GM23338 (cell line): Measurements from ENCODE around the gene NUP43. TPM values are rescaled to one million over a fixed set of nuclear protein-coding genes. Genes with fewer than 3 reads are reported as not detected.

ENCODE experiments used
- ATAC-seq: fragments of 200-7000 bp; cut with Tn5 transposase; 3 replicates; pipeline ENCODE4 v1.9.1; 2020
- DNase-seq: peaks from one replicate; pipeline ENCODE4 v3.0.0-alpha.2; 2015; ENCODE audit warnings: low spot score
- H2AFZ ChIP-seq: fragments of 200-600 bp; sonication (generic); 2 replicates; pipeline ENCODE4 v1.8.0; 2016; ENCODE audit warnings: antibody characterized with exemption, mild to moderate bottlenecking, moderate library complexity
- H3F3A ChIP-seq: fragments of 200-600 bp; sonication (generic); replicated peaks from 2 replicates; pipeline ENCODE4 v1.8.0; 2017; ENCODE audit warnings: antibody characterized with exemption, mixed run types, low read depth
- H3K27ac ChIP-seq: fragments of 200-600 bp; sonication (generic); 2 replicates; pipeline ENCODE4 v1.6.1; 2016; ENCODE audit warnings: low read depth
- H3K27me3 ChIP-seq: fragments of 200-600 bp; sonication (generic); 2 replicates; pipeline ENCODE4 v1.8.0; 2016; ENCODE audit warnings: mild to moderate bottlenecking, mixed run types, moderate library complexity; ENCODE audit not compliant: insufficient read depth
- H3K36me3 ChIP-seq: fragments of 200-600 bp; sonication (generic); 2 replicates; pipeline ENCODE4 v1.8.0; 2016; ENCODE audit warnings: mild to moderate bottlenecking; ENCODE audit not compliant: insufficient read depth
- H3K4me1 ChIP-seq: fragments of 200-600 bp; sonication (generic); 2 replicates; pipeline ENCODE4 v1.8.0; 2016; ENCODE audit warnings: mild to moderate bottlenecking, moderate library complexity; ENCODE audit not compliant: insufficient read depth
- H3K4me2 ChIP-seq: fragments of 200-600 bp; sonication (generic); 2 replicates; pipeline ENCODE4 v1.7.1; 2017; ENCODE audit warnings: mixed run types
- H3K4me3 ChIP-seq: fragments of 200-600 bp; sonication (generic); 2 replicates; pipeline ENCODE4 v1.6.1; 2016; ENCODE audit warnings: mixed run types
- H3K79me2 ChIP-seq: fragments of 200-600 bp; sonication (generic); replicated peaks from 2 replicates; pipeline ENCODE4 v1.8.0; 2017; ENCODE audit warnings: mild to moderate bottlenecking; ENCODE audit not compliant: insufficient read depth
- H3K9me2 ChIP-seq: fragments of 200-600 bp; sonication (generic); 2 replicates; pipeline ENCODE4 v1.8.0; 2017; ENCODE audit not compliant: insufficient read depth
- H4K20me1 ChIP-seq: fragments of 200-600 bp; sonication (generic); replicated peaks from 2 replicates; pipeline ENCODE4 v1.8.0; 2017; ENCODE audit warnings: mild to moderate bottlenecking; ENCODE audit not compliant: insufficient read depth
- H3K27ac Mint-ChIP-seq: 2 replicates; pipeline ENCODE4 v1.8.0; 2020; ENCODE audit warnings: inconsistent platforms, mild to moderate bottlenecking, moderate library complexity, mixed read lengths
- H3K27me3 Mint-ChIP-seq: 3 replicates; pipeline ENCODE4 v1.8.0; 2022; ENCODE audit warnings: low read depth, mild to moderate bottlenecking, moderate library complexity, mixed read lengths, inconsistent platforms; ENCODE audit not compliant: insufficient read depth, poor library complexity
- H3K36me3 Mint-ChIP-seq: 3 replicates; pipeline ENCODE4 v1.8.0; 2021; ENCODE audit warnings: low read depth, mild to moderate bottlenecking, inconsistent platforms, moderate library complexity, mixed read lengths
- H3K4me1 Mint-ChIP-seq: 3 replicates; pipeline ENCODE4 v1.8.0; 2020; ENCODE audit warnings: mild to moderate bottlenecking, inconsistent platforms, mixed read lengths
- H3K4me3 Mint-ChIP-seq: 3 replicates; pipeline ENCODE4 v1.8.0; 2021; ENCODE audit warnings: moderate library complexity, mild to moderate bottlenecking, inconsistent platforms, mixed read lengths
- H3K9me3 Mint-ChIP-seq: 3 replicates; pipeline ENCODE4 v1.8.0; 2020; ENCODE audit warnings: moderate library complexity, mild to moderate bottlenecking, inconsistent platforms, mixed read lengths
- EZH2phosphoT487 ChIP-seq: fragments of 200-600 bp; sonication (generic); IDR thresholded peaks from one replicate; pipeline ENCODE4 v1.8.1; 2018; ENCODE audit warnings: antibody characterized with exemption; ENCODE audit not compliant: unreplicated experiment
- NANOG ChIP-seq: IDR thresholded peaks from 2 replicates; pipeline ENCODE4 v1.6.1; 2016; ENCODE audit warnings: antibody characterized with exemption, borderline replicate concordance
- REST ChIP-seq: IDR thresholded peaks from one replicate; pipeline ENCODE4 v1.6.1; 2018; ENCODE audit warnings: antibody characterized with exemption; ENCODE audit not compliant: unreplicated experiment
- ZNF331 ChIP-seq: fragments of 250-450 bp; sonication (Bioruptor Pico); IDR thresholded peaks from 2 replicates; pipeline ENCODE4 v1.5.0; 2020; ENCODE audit warnings: low read depth, mild to moderate bottlenecking, moderate library complexity
- ZNF462 ChIP-seq: fragments of 250-450 bp; sonication (Bioruptor Pico); IDR thresholded peaks from 2 replicates; pipeline ENCODE4 v1.5.0; 2020; ENCODE audit warnings: mild to moderate bottlenecking, moderate library complexity
- polyA plus RNA-seq: library from polyadenylated mRNA; unstranded; fragments of >200 nt; fragmentation: Nextera tagmentation; extraction: Ambion mirVana; gene quantifications from 2 replicates; pipeline ENCODE4 v1.2.1, GENCODE V29; 2016
- total RNA-seq: library from RNA; depleted of rRNA; stranded (reverse); fragments of >200 nt; shearing (Covaris generic); gene quantifications from 2 replicates; pipeline ENCODE4 v1.2.3, GENCODE V29; 2014

NUP43 gene
- total and polyA plus RNA-seq, 2 experiments from 2014 or later, result 23.4 to 71.8 TPM

- no peaks in the 10 kb centered on the region for H3F3A ChIP-seq
- H3K27ac ChIP-seq, result no peak overlapping the region
- TF ChIP-seq NANOG, result no peak
- TF ChIP-seq ZNF462 (CRISPR knock-in tag), result no peak
- TF ChIP-seq REST, result no peak
- no peak for TF ChIP-seq ZNF331 (CRISPR knock-in tag)
- TF ChIP-seq EZH2phosphoT487, result no peak
- no peak overlapping the region for H2AFZ ChIP-seq
- H3K27me3 Mint-ChIP-seq, result peaks cover 1% of the 10 kb centered on the region
- DNase-seq (no peak), ATAC-seq (no peak)
- H3K27me3 ChIP-seq, result no peaks in the 10 kb centered on the region
- H3K79me2 ChIP-seq, result no peaks in the 10 kb centered on the region
- H3K36me3 ChIP-seq, result peaks cover 12% of the 10 kb centered on the region; the same call in 1 of the 2 replicates
- H3K27ac Mint-ChIP-seq, result no peak overlapping the region
- H3K4me3 Mint-ChIP-seq, result no peak overlapping the region
- peaks cover 29% of the 10 kb centered on the region for H3K36me3 Mint-ChIP-seq
- H3K4me2 ChIP-seq, result no peak overlapping the region
- no peaks in the 10 kb centered on the region for H3K9me2 ChIP-seq
- H3K4me1 Mint-ChIP-seq, result no peaks in the 10 kb centered on the region
- H3K9me3 Mint-ChIP-seq, result peaks cover 4% of the 10 kb centered on the region
- H4K20me1 ChIP-seq, result peaks cover 7% of the 10 kb centered on the region; the same call in 1 of the 2 replicates
- no peak overlapping the region for H3K4me3 ChIP-seq
- H3K4me1 ChIP-seq, result no peaks in the 10 kb centered on the region
These were observed 36.0 kb upstream of the NUP43 start for GRCh38 chr6:149782337-149782736.
